Body of pancreas (tissue), 4 donors: Measurements from ENCODE around the gene OR52K2. TPM values are rescaled to one million over a fixed set of nuclear protein-coding genes. Genes with fewer than 3 reads are reported as not detected.

Experiments
- ATAC-seq: fragments of 150-250 bp; one replicate; pipeline ENCODE4 v1.9.1; 2016
- DNase-seq, 4 donors: peaks; one replicate each; pipeline ENCODE4 v3.0.0-alpha.2; 2019
- H3K27ac ChIP-seq, 4 donors: fragments of 200-600 bp; sonication (generic); 1 replicate in 3 of 4; 2 replicates in 1 of 4; pipeline versions ENCODE4 v1.5.1 to v1.6.1; 2016 to 2019; ENCODE audit warnings: mild to moderate bottlenecking in 1 of 4, mixed read lengths in 1 of 4, moderate library complexity in 1 of 4
- H3K27me3 ChIP-seq, 2 donors: fragments of 200-600 bp; sonication (generic); one replicate each; pipeline ENCODE4 v1.6.0; 2016; ENCODE audit warnings: mild to moderate bottlenecking in 1 of 2
- H3K36me3 ChIP-seq, 2 donors: fragments of 200-600 bp; sonication (generic); replicated peaks in 1 of 2; 2 replicates each; pipeline ENCODE4 v1.5.1; 2016; ENCODE audit warnings: low read depth in 2 of 2; ENCODE audit not compliant: insufficient read depth in 1 of 2
- H3K4me1 ChIP-seq: fragments of 200-600 bp; sonication (generic); one replicate; pipeline ENCODE4 v1.6.0; 2016
- H3K4me3 ChIP-seq, 2 donors: fragments of 200-600 bp; sonication (generic); 1 replicate in 1 of 2; 2 replicates in 1 of 2; pipeline ENCODE4 v1.5.1; 2016 to 2019
- H3K9me3 ChIP-seq, 3 donors: fragments of 200-600 bp; sonication (generic); 1 replicate in 2 of 3; 2 replicates in 1 of 3; pipeline ENCODE4 v1.5.1; 2016
- CTCF ChIP-seq, 7 experiments: fragments of 450-650 bp in 4 of 7; fragments of 200-600 bp in 3 of 7; sonication (generic) in 3 of 7; IDR thresholded peaks; one replicate each; pipeline ENCODE4 v1.5.1; 2016 to 2019; ENCODE audit warnings: antibody characterized with exemption in 7 of 7
- POLR2A ChIP-seq, 3 donors: fragments of 450-650 bp; IDR thresholded peaks; one replicate each; pipeline ENCODE4 v1.6.1; 2016; ENCODE audit warnings: antibody characterized with exemption in 3 of 3, mild to moderate bottlenecking in 2 of 3
- WGBS, 2 donors: methylation state at CpG; one replicate each; pipeline ENCODE4 v1.1.5; 2017; 5-methylcytosine and 5-hydroxymethylcytosine counted together
- intact Hi-C: fragments of 100-400 bp; cut with DNase I; formaldehyde crosslinking; loops from one replicate; pipeline ENCODE4 v1.15.1; 2023
- total RNA-seq, 2 donors: library from RNA; depleted of rRNA; stranded (reverse); fragments of >200 nt; gene quantifications; one replicate each; pipeline ENCODE4 v1.1.0, GENCODE V29; 2016

Gene OR52K2
- total RNA-seq, 2 donors from 2014 or later, result not detected

GRCh38 chr11:4464216-4465159 lies 15.4 kb downstream of the OR52K2 start:
- ATAC-seq (no peak), DNase-seq (no peak)
- WGBS, 2 donors, result 87 to 91% methylated on average over 5 of the region's 5 CpGs
- H3K36me3 ChIP-seq, result no peaks in the 10 kb centered on the region
- no peaks in the 10 kb centered on the region for H3K27me3 ChIP-seq
- peaks cover 0 to 6% (median 0%) of the 10 kb centered on the region in 3 donors for H3K9me3 ChIP-seq
- H3K27ac ChIP-seq, result no peak overlapping the region
- H3K4me1 ChIP-seq, result no peaks in the 10 kb centered on the region
- intact Hi-C loops, result no loop called here
- no peak overlapping the region for H3K4me3 ChIP-seq
- no peak for TF ChIP-seq CTCF (IDR thresholded peaks at IDR 0.05)
- no peak for TF ChIP-seq POLR2A (IDR thresholded peaks at IDR 0.05)

- Histone ChIP-seq H3K27me3 (no peaks in the 10 kb centered on the region), H3K36me3 (no peaks in the 10 kb centered on the region), H3K4me3 (no peak overlapping the region), H3K4me1 (no peaks in the 10 kb centered on the region), H3K9me3 (peaks cover 0 to 6% (median 0%) of the 10 kb centered on the region in 3 donors), H3K27ac (no peak overlapping the region)
- DNase-seq, result no peak
- TF ChIP-seq POLR2A (IDR thresholded peaks at IDR 0.05), result no peak
- TF ChIP-seq CTCF (IDR thresholded peaks at IDR 0.05), result no peak
- WGBS, 2 donors, result 87 to 95% methylated on average over 1 of the region's 1 CpG
- no peak for ATAC-seq
- intact Hi-C loops, result no loop called here
Measured at GRCh38 chr11:4465407-4465806, 16.3 kb downstream of the OR52K2 start.

GRCh38 chr11:4466131-4466870 lies 17.2 kb downstream of the OR52K2 start:
- no peaks in the 10 kb centered on the region for H3K27me3 ChIP-seq
- no peak overlapping the region for H3K4me3 ChIP-seq
- no peaks in the 10 kb centered on the region for H3K4me1 ChIP-seq
- TF ChIP-seq CTCF (IDR thresholded peaks at IDR 0.05) (no peak), POLR2A (IDR thresholded peaks at IDR 0.05) (no peak)
- peaks cover 0 to 6% (median 0%) of the 10 kb centered on the region in 3 donors for H3K9me3 ChIP-seq
- ATAC-seq, result no peak
- H3K27ac ChIP-seq, result no peak overlapping the region
- intact Hi-C loops, result no loop called here
- 37 to 64% methylated on average over 5 of the region's 5 CpGs for WGBS, 2 donors
- H3K36me3 ChIP-seq, result no peaks in the 10 kb centered on the region
- no peak for DNase-seq

GRCh38 chr11:4466871-4467442 lies 17.9 kb downstream of the OR52K2 start:
- TF ChIP-seq POLR2A (IDR thresholded peaks at IDR 0.05) (no peak), CTCF (IDR thresholded peaks at IDR 0.05) (no peak)
- Histone ChIP-seq H3K4me1 (no peaks in the 10 kb centered on the region), H3K9me3 (peaks cover 0 to 6% (median 0%) of the 10 kb centered on the region in 3 donors), H3K4me3 (no peak overlapping the region), H3K36me3 (no peaks in the 10 kb centered on the region), H3K27ac (no peak overlapping the region), H3K27me3 (no peaks in the 10 kb centered on the region)
- no peak for DNase-seq
- no peak for ATAC-seq
- intact Hi-C loops, result no loop called here
